Measurements from ENCODE around the gene CLBA1. TPM values are rescaled to one million over a fixed set of nuclear protein-coding genes. Genes with fewer than 3 reads are reported as not detected.

CLBA1 gene
- total and polyA plus RNA-seq, 9 of the 15 experiments (the other 6 are each of a cell fraction or from before 2014, with no cell fraction given): 0.04 to 3.9 (median 2.6) TPM

- H4K20me1 ChIP-seq (replicated peaks; ENCODE audit: control insufficient read depth, insufficient read depth, low read length): peaks cover 47% of the 10 kb centered on the region
Measured at GRCh38 chr14:105012171-105012985, 26.8 kb downstream of the CLBA1 start.

More at GRCh38 chr14:105012171-105012985, 26.8 kb downstream of the CLBA1 start:
- H3K27ac ChIP-seq (ENCODE audit: extremely low read depth, low read depth, low read length): no peak overlapping the region
- peaks cover 83% of the 10 kb centered on the region for H3K79me2 ChIP-seq (ENCODE audit: control insufficient read depth, insufficient read depth, low read length)
- FAIRE-seq (no peak), ATAC-seq (no peak), DNase-seq (ENCODE audit: extremely low read depth in 1 of 4, low spot score in 3 of 4) (no peak)
- POLR2A ChIA-PET: interaction anchor here (0.6 to 1.1 kb wide), 3 partner anchors 8 to 14 kb away, joined by 3 read pairs; partner anchors contain the start of gene CDCA4
- no peak overlapping the region for H2AFZ ChIP-seq (ENCODE audit: low read depth, low read length)
- in situ Hi-C loops (cut with MboI) (no loop called here), intact Hi-C loops (cut with micrococcal nuclease) (no loop called here)
- TF ChIP-seq ZNF384 (IDR thresholded peaks at IDR 0.05; ENCODE audit: low read depth, low read length) (no peak), PREB (CRISPR knock-in tag; IDR thresholded peaks at IDR 0.05) (no peak), POLR2AphosphoS5 (IDR thresholded peaks at IDR 0.05; ENCODE audit: control insufficient read depth, insufficient read depth, low read depth, low read length) (no peak), RBFOX2 (IDR thresholded peaks at IDR 0.05; ENCODE audit: low read depth, low read length) (peak; percentile 8; the same call in 1 of the 2 replicates), MTA2 (IDR thresholded peaks at IDR 0.05; ENCODE audit: low read depth) (no peak)
- TF ChIP-seq, protein P1, sequence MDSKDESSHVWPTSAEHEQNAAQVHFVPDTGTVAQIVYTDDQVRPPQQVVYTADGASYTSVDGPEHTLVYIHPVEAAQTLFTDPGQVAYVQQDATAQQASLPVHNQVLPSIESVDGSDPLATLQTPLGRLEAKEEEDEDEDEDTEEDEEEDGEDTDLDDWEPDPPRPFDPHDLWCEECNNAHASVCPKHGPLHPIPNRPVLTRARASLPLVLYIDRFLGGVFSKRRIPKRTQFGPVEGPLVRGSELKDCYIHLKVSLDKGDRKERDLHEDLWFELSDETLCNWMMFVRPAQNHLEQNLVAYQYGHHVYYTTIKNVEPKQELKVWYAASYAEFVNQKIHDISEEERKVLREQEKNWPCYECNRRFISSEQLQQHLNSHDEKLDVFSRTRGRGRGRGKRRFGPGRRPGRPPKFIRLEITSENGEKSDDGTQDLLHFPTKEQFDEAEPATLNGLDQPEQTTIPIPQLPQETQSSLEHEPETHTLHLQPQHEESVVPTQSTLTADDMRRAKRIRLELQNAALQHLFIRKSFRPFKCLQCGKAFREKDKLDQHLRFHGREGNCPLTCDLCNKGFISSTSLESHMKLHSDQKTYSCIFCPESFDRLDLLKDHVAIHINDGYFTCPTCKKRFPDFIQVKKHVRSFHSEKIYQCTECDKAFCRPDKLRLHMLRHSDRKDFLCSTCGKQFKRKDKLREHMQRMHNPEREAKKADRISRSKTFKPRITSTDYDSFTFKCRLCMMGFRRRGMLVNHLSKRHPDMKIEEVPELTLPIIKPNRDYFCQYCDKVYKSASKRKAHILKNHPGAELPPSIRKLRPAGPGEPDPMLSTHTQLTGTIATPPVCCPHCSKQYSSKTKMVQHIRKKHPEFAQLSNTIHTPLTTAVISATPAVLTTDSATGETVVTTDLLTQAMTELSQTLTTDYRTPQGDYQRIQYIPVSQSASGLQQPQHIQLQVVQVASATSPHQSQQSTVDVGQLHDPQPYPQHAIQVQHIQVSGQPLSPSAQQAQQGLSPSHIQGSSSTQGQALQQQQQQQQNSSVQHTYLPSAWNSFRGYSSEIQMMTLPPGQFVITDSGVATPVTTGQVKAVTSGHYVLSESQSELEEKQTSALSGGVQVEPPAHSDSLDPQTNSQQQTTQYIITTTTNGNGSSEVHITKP (IDR thresholded peaks at IDR 0.05; ENCODE audit: partially characterized antibody): peak; percentile 30
- BruUV-seq (replicated peaks): no TSS peak
- peaks cover 21 to 22% of the 10 kb centered on the region in 2 experiments for H3K4me1 ChIP-seq (replicated peaks in 1 of 2; ENCODE audit: control insufficient read depth in 2 of 2, insufficient read depth in 2 of 2, low read length in 2 of 2)
- H3K9ac ChIP-seq (ENCODE audit: insufficient read depth in 1 of 2, low read depth in 2 of 2, low read length in 2 of 2): peak overlapping the region in 1 of 2 experiments; percentile 64; a peak in 2 of 4 replicates
- CTCF ChIA-PET (ENCODE audit: low intra/inter-chr PET ratio): no interaction called here
- WGBS (ENCODE audit: insufficient coverage, low coverage, missing lambda C conversion rate): 92% methylated on average over 11 of the region's 23 CpGs
- H3K9me1 ChIP-seq (ENCODE audit: control insufficient read depth, insufficient read depth, low read length): no peaks in the 10 kb centered on the region
- no peaks in the 10 kb centered on the region for H3K9me3 ChIP-seq (replicated peaks; ENCODE audit: control insufficient read depth, insufficient read depth, low read depth, low read length)
- no peak overlapping the region for H3K4me2 ChIP-seq (ENCODE audit: insufficient read depth, low read length)
- H3K4me3 ChIP-seq: no peak overlapping the region
- no peaks in the 10 kb centered on the region for H3K27me3 ChIP-seq (ENCODE audit: control insufficient read depth in 2 of 2, insufficient read depth in 2 of 2, low read length in 2 of 2)
- H3K36me3 ChIP-seq (ENCODE audit: control insufficient read depth, insufficient read depth, low read length): peaks cover 63% of the 10 kb centered on the region; the same call in 2 of the 3 replicates

Measured in K562 (cell line).